ENCODE measurements around the gene GPHA2.

GPHA2 gene

DNA sequence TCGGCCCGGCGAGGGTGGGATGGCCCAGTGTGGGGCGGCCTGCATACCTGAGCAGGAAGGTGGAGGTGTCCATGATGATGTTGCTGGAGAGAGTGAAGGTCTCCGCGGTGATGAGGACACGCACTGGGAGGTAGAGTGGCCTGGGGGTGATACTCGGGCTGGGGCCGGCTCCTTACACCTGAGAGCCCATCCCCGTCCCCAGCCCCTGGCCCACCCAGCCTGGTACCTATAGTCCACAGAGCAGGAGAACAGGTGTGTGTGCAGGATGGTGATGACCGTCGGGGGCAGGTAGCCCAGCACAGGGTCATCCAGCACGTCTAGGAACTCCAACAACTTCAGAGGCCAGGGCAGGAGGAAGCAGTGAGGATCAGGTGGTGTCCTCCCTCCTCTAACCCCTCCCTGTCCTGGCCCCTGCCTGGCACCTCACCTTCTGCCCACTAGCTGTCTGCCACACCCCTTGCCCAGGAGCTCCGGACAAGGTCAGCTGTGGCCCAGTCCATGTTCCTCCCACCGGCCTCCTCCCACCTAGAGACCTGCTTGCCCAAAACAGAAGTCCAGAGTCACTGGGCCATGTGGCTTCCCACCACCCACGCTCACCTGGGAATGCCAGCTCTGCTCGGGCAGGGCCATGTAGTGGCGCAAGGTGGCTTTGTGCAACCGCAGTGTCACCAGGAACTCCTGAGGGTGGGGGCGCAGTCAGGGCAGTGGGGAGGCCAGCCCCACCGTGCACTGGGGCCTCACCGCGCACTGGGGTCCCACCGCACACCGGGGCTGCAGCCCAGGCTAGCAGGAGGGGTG, 30.0 kb downstream of the GPHA2 start:
- TF ChIP-seq, protein P1, sequence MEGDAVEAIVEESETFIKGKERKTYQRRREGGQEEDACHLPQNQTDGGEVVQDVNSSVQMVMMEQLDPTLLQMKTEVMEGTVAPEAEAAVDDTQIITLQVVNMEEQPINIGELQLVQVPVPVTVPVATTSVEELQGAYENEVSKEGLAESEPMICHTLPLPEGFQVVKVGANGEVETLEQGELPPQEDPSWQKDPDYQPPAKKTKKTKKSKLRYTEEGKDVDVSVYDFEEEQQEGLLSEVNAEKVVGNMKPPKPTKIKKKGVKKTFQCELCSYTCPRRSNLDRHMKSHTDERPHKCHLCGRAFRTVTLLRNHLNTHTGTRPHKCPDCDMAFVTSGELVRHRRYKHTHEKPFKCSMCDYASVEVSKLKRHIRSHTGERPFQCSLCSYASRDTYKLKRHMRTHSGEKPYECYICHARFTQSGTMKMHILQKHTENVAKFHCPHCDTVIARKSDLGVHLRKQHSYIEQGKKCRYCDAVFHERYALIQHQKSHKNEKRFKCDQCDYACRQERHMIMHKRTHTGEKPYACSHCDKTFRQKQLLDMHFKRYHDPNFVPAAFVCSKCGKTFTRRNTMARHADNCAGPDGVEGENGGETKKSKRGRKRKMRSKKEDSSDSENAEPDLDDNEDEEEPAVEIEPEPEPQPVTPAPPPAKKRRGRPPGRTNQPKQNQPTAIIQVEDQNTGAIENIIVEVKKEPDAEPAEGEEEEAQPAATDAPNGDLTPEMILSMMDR (IDR thresholded peaks at IDR 0.05; ENCODE audit: low read depth, low read length): no peak
- H3K4me3 ChIP-seq (replicated peaks in 1 of 2; ENCODE audit: low read depth in 2 of 2, low read length in 2 of 2): no peak overlapping the region
- no peak for DNase-seq (ENCODE audit: low read depth in 2 of 2)

GRCh38 chr11:64903291-64903833, 32.3 kb downstream of the GPHA2 start:
- TF ChIP-seq, protein P1 (IDR thresholded peaks at IDR 0.05; ENCODE audit: low read depth, low read length): no peak
- no peak overlapping the region for H3K4me3 ChIP-seq (replicated peaks in 1 of 2; ENCODE audit: low read depth in 2 of 2, low read length in 2 of 2)
- no peak for DNase-seq (ENCODE audit: low read depth in 2 of 2)

DNA sequence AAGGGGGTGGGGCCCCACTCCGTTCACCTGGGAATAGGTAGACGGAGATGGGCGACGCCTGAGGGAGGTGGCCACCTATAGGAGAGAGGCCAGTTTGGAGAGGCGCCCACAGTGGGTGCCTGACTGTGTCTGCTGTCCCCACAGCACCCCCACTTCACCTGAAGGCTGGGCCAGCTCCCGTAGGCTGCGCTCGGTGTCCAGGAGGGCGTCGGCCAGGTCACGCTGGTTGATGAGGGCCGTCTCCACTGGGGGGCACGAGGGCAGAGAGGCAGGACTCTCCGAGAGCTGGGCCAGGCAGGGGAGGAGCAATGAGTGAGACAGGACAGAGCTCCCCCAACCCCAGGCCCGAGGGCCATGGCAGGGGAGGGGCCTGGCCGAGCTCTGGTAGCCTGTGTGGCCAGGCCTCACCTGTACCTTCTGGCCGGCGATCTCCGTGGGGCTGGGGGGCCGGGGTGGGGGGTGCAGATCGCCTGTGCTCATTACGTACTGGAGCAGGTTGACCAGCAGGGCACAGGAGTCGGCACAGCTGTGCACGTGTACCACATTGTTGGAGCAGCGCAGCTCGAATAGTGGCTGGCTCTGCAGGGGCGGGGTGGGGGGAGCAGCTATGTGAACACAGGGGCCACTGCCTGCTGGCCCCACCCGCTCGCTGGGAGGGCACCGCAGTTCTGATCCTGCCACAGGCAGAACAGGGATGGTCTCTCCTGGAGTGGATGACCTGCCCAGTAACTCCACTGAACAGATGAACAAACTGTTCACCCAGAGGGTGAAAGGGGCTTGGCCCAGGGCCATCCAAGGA, 33.4 kb downstream of the GPHA2 start:
- DNase-seq (ENCODE audit: low read depth in 2 of 2): no peak
- TF ChIP-seq, protein P1 (IDR thresholded peaks at IDR 0.05; ENCODE audit: low read depth, low read length): no peak
- H3K4me3 ChIP-seq (replicated peaks in 1 of 2; ENCODE audit: low read depth in 2 of 2, low read length in 2 of 2): no peak overlapping the region

- no peak overlapping the region for H3K4me3 ChIP-seq (replicated peaks in 1 of 2; ENCODE audit: low read depth in 2 of 2, low read length in 2 of 2)
- DNase-seq (ENCODE audit: low read depth in 2 of 2): no peak
- TF ChIP-seq, protein P1 (IDR thresholded peaks at IDR 0.05; ENCODE audit: low read depth, low read length): no peak
These were observed 34.9 kb downstream of the GPHA2 start for GRCh38 chr11:64900774-64901173.

DNA sequence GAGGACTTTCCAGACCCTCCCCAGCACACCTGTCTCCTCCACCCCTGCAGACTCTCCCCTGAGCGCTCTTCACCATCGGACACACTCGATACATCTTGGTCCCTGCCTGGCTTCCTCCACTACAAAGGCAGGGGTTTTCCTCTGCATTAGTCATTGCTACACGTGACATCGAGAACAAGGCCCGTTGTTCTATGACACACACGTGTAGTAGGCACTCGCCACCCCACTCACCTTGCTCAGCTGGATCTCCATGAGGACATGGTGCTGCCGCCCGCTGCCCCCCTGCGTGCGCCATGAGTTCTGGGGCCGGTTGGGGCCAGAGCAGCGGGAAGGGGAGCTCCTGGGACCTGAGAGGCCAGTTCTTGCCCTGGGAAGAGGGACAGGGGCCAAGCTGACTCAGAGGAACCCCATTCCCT, 35.4 kb downstream of the GPHA2 start:
- no peak overlapping the region for H3K4me3 ChIP-seq (replicated peaks in 1 of 2; ENCODE audit: low read depth in 2 of 2, low read length in 2 of 2)
- TF ChIP-seq, protein P1 (IDR thresholded peaks at IDR 0.05; ENCODE audit: low read depth, low read length): no peak
- DNase-seq (ENCODE audit: low read depth in 2 of 2): peak in 1 of 2 donors; percentile 39

DNA sequence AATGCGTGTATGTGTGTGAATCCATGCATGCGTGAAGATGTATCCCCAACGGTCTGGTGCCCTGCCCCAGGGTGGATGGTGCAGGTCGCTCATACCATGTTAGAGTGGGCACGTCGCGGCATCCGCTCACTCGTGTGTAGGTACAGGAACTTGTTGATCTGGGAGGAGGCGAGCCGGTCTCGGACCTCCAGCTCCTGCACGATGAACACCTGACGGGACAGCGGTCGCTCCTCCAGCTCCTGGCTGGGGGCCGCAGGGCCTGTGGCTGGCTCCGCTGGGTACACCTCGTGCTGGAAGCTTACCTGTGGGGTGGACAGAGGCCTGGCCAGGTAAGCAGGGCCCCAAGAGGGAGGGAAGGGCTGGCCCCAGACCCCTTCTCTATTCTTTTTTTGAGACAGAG, 37.2 kb downstream of the GPHA2 start:
- no peak for DNase-seq (ENCODE audit: low read depth in 2 of 2)
- TF ChIP-seq, protein P1 (IDR thresholded peaks at IDR 0.05; ENCODE audit: low read depth, low read length): no peak
- H3K4me3 ChIP-seq (replicated peaks in 1 of 2; ENCODE audit: low read depth in 2 of 2, low read length in 2 of 2): no peak overlapping the region

Measured in cardiac fibroblast (primary cell).